Fibroblast of lung (primary cell): ENCODE measurements around the gene PLAC8.

Experiments
- EZH2 ChIP-seq: IDR thresholded peaks from 2 replicates; pipeline ENCODE4 v1.5.1; 2012; ENCODE audit warnings: low read length, control low read depth, mild to moderate bottlenecking; ENCODE audit errors: missing control alignments
- TF ChIP-seq, protein P1 (sequence below), 2 donors: IDR thresholded peaks in 1 of 2; conservative IDR thresholded peaks in 1 of 2; 1 replicate in 1 of 2; 2 replicates in 1 of 2; pipeline ENCODE4 v1.5.1; 2011 to 2012; ENCODE audit warnings: low read length in 2 of 2, control low read depth in 1 of 2, inconsistent platforms in 1 of 2, low read depth in 1 of 2, mild to moderate bottlenecking in 1 of 2

DNA sequence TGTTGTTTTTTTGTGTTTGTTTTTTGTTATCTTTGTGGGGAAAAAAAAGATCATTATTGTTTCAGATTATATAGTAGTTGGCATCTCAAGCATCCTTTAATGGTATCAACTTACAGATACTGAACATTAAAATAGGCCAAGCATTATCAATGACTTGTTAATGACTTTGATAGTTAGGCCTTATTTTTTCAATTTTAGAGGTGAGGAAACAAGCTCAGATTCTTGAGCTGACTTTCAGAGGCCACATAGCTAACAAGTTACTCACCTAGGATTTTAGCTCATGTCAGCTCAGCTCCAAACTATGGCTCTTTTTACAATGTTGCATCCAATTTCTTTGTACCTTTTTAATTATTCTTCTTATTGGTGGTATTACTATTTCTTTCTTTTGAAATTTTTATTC lies 471 bp upstream of the PLAC8 start:
- TF ChIP-seq, protein P1, sequence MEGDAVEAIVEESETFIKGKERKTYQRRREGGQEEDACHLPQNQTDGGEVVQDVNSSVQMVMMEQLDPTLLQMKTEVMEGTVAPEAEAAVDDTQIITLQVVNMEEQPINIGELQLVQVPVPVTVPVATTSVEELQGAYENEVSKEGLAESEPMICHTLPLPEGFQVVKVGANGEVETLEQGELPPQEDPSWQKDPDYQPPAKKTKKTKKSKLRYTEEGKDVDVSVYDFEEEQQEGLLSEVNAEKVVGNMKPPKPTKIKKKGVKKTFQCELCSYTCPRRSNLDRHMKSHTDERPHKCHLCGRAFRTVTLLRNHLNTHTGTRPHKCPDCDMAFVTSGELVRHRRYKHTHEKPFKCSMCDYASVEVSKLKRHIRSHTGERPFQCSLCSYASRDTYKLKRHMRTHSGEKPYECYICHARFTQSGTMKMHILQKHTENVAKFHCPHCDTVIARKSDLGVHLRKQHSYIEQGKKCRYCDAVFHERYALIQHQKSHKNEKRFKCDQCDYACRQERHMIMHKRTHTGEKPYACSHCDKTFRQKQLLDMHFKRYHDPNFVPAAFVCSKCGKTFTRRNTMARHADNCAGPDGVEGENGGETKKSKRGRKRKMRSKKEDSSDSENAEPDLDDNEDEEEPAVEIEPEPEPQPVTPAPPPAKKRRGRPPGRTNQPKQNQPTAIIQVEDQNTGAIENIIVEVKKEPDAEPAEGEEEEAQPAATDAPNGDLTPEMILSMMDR (conservative IDR thresholded peaks at IDR 0.05 in 1 of 2, IDR thresholded peaks at IDR 0.05 in 1 of 2; ENCODE audit: low read depth in 1 of 2, low read length in 2 of 2), result no peak
- no peak for TF ChIP-seq EZH2
